ENCODE results near the gene ACTL7B.

Gene ACTL7B

DNA sequence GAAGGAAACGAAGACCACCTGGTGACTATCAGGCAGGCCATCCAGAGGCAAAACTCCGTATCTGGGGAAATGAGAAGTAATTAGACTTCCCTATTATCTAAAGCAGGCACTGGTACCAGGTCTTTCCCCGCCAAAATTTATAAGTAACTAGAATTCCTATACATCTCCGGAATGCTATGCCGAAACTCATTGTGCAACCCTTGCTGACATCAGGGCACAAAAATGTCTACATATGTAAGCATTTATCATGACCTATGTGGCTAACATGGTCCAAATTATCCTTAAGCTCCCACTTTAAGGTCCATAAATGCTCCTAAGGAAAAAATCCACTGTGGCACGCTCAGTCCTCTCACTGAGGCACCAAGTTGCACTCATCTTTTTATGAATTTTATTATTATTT lies 17.8 kb downstream of the ACTL7B start:
- ATAC-seq (ENCODE audit: low read depth) (peak; percentile 55), DNase-seq (ENCODE audit: low spot score) (peak; percentile 66)
- Histone ChIP-seq H3K9me3 (ENCODE audit: severe bottlenecking) (no peaks in the 10 kb centered on the region), H3K27me3 (ENCODE audit: insufficient read depth, poor library complexity, severe bottlenecking) (no peaks in the 10 kb centered on the region), H3K36me3 (ENCODE audit: low read depth) (no peaks in the 10 kb centered on the region), H3K4me1 (ENCODE audit: insufficient read depth, poor library complexity, severe bottlenecking) (peaks cover 40% of the 10 kb centered on the region), H3K4me3 (ENCODE audit: severe bottlenecking) (no peak overlapping the region), H3K27ac (ENCODE audit: poor library complexity, severe bottlenecking) (peak overlapping the region; percentile 100)
- TF ChIP-seq, protein P1, sequence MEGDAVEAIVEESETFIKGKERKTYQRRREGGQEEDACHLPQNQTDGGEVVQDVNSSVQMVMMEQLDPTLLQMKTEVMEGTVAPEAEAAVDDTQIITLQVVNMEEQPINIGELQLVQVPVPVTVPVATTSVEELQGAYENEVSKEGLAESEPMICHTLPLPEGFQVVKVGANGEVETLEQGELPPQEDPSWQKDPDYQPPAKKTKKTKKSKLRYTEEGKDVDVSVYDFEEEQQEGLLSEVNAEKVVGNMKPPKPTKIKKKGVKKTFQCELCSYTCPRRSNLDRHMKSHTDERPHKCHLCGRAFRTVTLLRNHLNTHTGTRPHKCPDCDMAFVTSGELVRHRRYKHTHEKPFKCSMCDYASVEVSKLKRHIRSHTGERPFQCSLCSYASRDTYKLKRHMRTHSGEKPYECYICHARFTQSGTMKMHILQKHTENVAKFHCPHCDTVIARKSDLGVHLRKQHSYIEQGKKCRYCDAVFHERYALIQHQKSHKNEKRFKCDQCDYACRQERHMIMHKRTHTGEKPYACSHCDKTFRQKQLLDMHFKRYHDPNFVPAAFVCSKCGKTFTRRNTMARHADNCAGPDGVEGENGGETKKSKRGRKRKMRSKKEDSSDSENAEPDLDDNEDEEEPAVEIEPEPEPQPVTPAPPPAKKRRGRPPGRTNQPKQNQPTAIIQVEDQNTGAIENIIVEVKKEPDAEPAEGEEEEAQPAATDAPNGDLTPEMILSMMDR (IDR thresholded peaks at IDR 0.05; ENCODE audit: poor library complexity, severe bottlenecking): no peak

DNA sequence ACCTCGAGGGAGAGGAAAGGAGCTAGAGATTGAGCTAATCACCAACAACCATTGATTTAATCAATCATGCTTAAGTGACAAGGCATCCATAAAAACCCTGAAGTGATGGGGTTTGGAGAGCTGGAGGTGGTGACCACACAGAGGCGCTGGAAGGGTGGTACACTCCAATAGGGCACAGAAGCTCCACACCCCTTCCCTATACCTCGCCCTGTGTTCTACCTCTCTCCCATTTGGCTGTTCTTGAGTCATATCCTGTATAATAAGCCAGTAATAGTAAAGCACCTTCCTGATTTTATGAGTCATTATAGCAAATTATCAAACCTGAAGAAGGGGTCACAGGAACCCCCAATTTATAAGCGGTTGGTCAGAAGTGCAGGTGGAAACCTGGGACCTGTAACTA lies 18.3 kb downstream of the ACTL7B start:
- peaks cover 40% of the 10 kb centered on the region for H3K4me1 ChIP-seq (ENCODE audit: insufficient read depth, poor library complexity, severe bottlenecking)
- no peaks in the 10 kb centered on the region for H3K27me3 ChIP-seq (ENCODE audit: insufficient read depth, poor library complexity, severe bottlenecking)
- no peak overlapping the region for H3K4me3 ChIP-seq (ENCODE audit: severe bottlenecking)
- TF ChIP-seq, protein P1 (IDR thresholded peaks at IDR 0.05; ENCODE audit: poor library complexity, severe bottlenecking): peak; percentile 41
- peak overlapping the region; percentile 100 for H3K27ac ChIP-seq (ENCODE audit: poor library complexity, severe bottlenecking)
- DNase-seq (ENCODE audit: low spot score) (peak; percentile 84), ATAC-seq (ENCODE audit: low read depth) (peak; percentile 86)
- no peaks in the 10 kb centered on the region for H3K9me3 ChIP-seq (ENCODE audit: severe bottlenecking)
- H3K36me3 ChIP-seq (ENCODE audit: low read depth): no peaks in the 10 kb centered on the region

DNA sequence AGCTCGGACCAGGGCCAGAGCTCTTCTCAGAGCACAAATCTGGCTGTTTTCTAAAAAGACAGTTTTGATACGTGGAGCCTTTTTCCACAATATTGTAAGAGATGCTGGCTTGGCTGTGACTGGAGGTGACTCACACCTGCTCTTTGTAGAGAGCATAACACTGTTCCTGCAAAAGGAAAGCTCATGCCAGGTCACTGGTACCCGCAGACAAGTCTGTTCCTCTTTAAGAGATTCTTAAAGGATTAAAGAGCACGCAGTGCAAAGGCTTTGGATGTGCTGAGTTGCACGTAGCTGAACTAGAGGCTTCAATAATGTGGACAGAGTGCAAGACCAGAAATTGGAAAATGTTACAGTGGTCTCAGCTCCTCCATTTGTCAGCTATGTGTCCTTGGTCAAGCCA lies 19.0 kb downstream of the ACTL7B start:
- H3K27me3 ChIP-seq (ENCODE audit: insufficient read depth, poor library complexity, severe bottlenecking): no peaks in the 10 kb centered on the region
- ATAC-seq (ENCODE audit: low read depth) (peak; percentile 73), DNase-seq (ENCODE audit: low spot score) (peak; percentile 90)
- peak overlapping the region; percentile 100 for H3K27ac ChIP-seq (ENCODE audit: poor library complexity, severe bottlenecking)
- TF ChIP-seq, protein P1 (IDR thresholded peaks at IDR 0.05; ENCODE audit: poor library complexity, severe bottlenecking): no peak
- H3K9me3 ChIP-seq (ENCODE audit: severe bottlenecking): no peaks in the 10 kb centered on the region
- no peaks in the 10 kb centered on the region for H3K36me3 ChIP-seq (ENCODE audit: low read depth)
- H3K4me3 ChIP-seq (ENCODE audit: severe bottlenecking): no peak overlapping the region
- H3K4me1 ChIP-seq (ENCODE audit: insufficient read depth, poor library complexity, severe bottlenecking): peaks cover 46% of the 10 kb centered on the region

DNA sequence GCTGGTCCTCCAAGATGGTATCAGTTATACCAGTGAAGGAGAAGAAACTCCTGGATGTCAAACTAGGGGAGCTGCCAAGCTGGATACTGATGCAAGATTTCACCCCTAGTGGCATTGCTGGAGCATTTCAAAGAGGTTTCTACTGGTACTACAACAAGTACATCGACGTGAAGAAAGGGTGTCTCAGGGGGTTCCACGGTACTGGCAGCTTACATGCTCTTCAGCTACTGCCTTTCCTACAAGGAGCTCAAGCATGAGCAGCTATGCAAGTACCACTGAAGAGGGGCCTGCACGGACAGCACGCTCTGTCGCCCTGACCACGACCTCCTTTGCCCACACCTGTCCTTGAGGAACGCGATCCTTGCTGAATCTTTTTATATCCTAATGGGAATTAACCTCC lies 19.5 kb downstream of the ACTL7B start:
- Histone ChIP-seq H3K4me3 (ENCODE audit: severe bottlenecking) (no peak overlapping the region), H3K4me1 (ENCODE audit: insufficient read depth, poor library complexity, severe bottlenecking) (peaks cover 50% of the 10 kb centered on the region)

DNA sequence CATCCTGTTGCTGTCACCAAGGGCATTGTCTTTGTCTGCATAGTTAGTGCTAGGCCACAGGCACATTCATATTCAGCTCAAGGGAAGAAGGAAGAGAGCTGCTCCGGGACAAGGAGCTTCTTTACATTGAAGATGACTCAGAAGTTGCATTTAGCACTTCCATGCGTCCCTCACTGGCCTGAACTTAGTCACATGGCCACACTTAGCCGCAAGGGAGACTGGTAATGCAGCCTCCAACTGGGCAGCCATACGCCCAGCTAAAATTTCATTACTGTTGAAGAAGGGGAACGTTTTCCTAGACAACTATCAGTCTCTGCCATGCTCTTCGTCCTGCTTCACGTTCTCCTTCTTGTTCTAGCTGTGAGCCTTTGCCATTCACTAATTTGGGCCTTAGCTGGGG lies 20.0 kb downstream of the ACTL7B start:
- ATAC-seq (ENCODE audit: low read depth) (peak; percentile 7; the same call in 1 of the 3 replicates), DNase-seq (ENCODE audit: low spot score) (no peak)
- Histone ChIP-seq H3K4me3 (ENCODE audit: severe bottlenecking) (no peak overlapping the region), H3K36me3 (ENCODE audit: low read depth) (no peaks in the 10 kb centered on the region), H3K27ac (ENCODE audit: poor library complexity, severe bottlenecking) (peak overlapping the region; percentile 100), H3K9me3 (ENCODE audit: severe bottlenecking) (no peaks in the 10 kb centered on the region), H3K27me3 (ENCODE audit: insufficient read depth, poor library complexity, severe bottlenecking) (no peaks in the 10 kb centered on the region), H3K4me1 (ENCODE audit: insufficient read depth, poor library complexity, severe bottlenecking) (peaks cover 53% of the 10 kb centered on the region)
- TF ChIP-seq, protein P1 (IDR thresholded peaks at IDR 0.05; ENCODE audit: poor library complexity, severe bottlenecking): no peak

More for the DNA sequence above, 19.5 kb downstream of the ACTL7B start:
- Histone ChIP-seq H3K36me3 (ENCODE audit: low read depth) (no peaks in the 10 kb centered on the region), H3K27ac (ENCODE audit: poor library complexity, severe bottlenecking) (peak overlapping the region; percentile 100), H3K27me3 (ENCODE audit: insufficient read depth, poor library complexity, severe bottlenecking) (no peaks in the 10 kb centered on the region), H3K9me3 (ENCODE audit: severe bottlenecking) (no peaks in the 10 kb centered on the region)
- ATAC-seq (ENCODE audit: low read depth) (no peak), DNase-seq (ENCODE audit: low spot score) (no peak)
- TF ChIP-seq, protein P1 (IDR thresholded peaks at IDR 0.05; ENCODE audit: poor library complexity, severe bottlenecking): no peak

Measured in RWPE2 (cell line).